Ovary (tissue), 3 donors: ENCODE measurements around the gene DENND6B.

Source experiments
- EP300 ChIP-seq: sonication (generic); formaldehyde crosslinking; IDR thresholded peaks from one replicate; pipeline ENCODE4 v1.6.1; 2017; ENCODE audit warnings: antibody characterized with exemption
- TF ChIP-seq, protein P1 (sequence below), 3 donors: fragments of 450-650 bp in 2 of 3; fragments of 200-600 bp in 1 of 3; IDR thresholded peaks; one replicate each; pipeline versions ENCODE4 v1.5.1 to v1.8.0; 2016 to 2022; ENCODE audit warnings: antibody characterized with exemption in 3 of 3, mild to moderate bottlenecking in 1 of 3
- donor health status: DM: no; HTN: no; CAD: no.

DNA sequence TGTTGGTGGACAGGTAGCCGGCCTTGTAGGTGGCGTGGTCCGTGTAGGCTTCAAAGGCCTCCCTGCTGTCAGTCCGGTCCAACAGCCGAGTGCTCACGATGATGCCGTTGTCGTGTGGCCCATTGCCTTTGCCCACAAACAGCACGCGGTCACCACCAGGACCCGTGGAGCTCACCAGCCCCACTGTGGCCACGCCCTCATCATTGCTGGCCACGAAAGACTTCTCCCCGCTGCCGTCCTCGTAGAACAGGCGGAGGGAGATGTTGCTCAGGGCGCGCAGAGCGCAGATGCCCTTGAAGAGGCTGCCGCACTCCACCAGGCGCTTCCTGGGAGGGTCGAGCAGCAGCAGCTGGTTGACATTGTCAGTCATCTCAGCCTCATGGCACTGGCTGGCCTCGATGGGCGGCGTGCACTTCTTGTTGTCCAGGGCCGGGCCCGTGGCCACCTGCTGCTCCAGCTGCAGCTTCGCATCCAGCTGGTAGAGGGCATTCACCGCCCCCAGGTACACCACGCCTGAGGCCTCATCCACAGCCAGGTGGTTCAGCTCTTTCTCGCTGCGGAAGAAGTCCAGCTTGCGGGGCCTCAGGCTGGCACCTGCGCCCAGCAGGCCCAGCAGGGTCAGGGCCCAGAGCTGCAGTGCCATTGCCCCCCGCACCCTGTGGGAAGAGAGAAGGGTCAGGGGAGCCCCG lies 36.7 kb downstream of the DENND6B start:
- TF ChIP-seq, protein P1, sequence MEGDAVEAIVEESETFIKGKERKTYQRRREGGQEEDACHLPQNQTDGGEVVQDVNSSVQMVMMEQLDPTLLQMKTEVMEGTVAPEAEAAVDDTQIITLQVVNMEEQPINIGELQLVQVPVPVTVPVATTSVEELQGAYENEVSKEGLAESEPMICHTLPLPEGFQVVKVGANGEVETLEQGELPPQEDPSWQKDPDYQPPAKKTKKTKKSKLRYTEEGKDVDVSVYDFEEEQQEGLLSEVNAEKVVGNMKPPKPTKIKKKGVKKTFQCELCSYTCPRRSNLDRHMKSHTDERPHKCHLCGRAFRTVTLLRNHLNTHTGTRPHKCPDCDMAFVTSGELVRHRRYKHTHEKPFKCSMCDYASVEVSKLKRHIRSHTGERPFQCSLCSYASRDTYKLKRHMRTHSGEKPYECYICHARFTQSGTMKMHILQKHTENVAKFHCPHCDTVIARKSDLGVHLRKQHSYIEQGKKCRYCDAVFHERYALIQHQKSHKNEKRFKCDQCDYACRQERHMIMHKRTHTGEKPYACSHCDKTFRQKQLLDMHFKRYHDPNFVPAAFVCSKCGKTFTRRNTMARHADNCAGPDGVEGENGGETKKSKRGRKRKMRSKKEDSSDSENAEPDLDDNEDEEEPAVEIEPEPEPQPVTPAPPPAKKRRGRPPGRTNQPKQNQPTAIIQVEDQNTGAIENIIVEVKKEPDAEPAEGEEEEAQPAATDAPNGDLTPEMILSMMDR (IDR thresholded peaks at IDR 0.05): no peak
- no peak for TF ChIP-seq EP300
